Lower leg skin (tissue), 3 donors: ENCODE data around the gene DPYSL5.

ENCODE experiments used
- POLR2A ChIP-seq, 2 donors: fragments of 450-650 bp; IDR thresholded peaks; one replicate each; pipeline ENCODE4 v1.6.1; 2016 to 2017; ENCODE audit warnings: antibody characterized with exemption in 2 of 2, mild to moderate bottlenecking in 1 of 2, moderate library complexity in 1 of 2
- TF ChIP-seq, protein P1 (sequence below), 3 donors: fragments of 450-650 bp; IDR thresholded peaks; one replicate each; pipeline ENCODE4 v1.5.1; 2016; ENCODE audit warnings: antibody characterized with exemption in 3 of 3, mild to moderate bottlenecking in 3 of 3, moderate library complexity in 2 of 3

DNA sequence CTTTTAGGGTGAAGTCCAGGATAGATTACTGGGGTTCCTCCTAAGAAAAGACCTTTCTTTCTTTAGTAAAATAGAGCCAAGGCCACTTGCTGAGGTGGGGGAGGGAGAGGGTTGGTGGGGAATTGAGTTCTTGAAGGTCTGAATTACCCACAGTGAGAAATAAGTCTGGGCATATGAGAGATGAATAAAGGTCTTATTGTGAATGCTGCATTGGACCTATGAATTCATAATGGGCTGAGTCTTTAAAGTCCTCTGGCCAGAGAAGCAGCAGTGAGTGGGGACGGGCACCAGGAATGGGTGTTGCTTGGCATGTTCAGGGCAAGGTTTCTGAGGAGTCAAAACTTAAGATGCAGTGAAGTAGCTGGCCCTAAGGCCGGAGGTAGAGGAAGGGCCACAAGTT lies 133.0 kb downstream of the DPYSL5 start:
- TF ChIP-seq, protein P1, sequence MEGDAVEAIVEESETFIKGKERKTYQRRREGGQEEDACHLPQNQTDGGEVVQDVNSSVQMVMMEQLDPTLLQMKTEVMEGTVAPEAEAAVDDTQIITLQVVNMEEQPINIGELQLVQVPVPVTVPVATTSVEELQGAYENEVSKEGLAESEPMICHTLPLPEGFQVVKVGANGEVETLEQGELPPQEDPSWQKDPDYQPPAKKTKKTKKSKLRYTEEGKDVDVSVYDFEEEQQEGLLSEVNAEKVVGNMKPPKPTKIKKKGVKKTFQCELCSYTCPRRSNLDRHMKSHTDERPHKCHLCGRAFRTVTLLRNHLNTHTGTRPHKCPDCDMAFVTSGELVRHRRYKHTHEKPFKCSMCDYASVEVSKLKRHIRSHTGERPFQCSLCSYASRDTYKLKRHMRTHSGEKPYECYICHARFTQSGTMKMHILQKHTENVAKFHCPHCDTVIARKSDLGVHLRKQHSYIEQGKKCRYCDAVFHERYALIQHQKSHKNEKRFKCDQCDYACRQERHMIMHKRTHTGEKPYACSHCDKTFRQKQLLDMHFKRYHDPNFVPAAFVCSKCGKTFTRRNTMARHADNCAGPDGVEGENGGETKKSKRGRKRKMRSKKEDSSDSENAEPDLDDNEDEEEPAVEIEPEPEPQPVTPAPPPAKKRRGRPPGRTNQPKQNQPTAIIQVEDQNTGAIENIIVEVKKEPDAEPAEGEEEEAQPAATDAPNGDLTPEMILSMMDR (IDR thresholded peaks at IDR 0.05): no peak
- no peak for TF ChIP-seq POLR2A (IDR thresholded peaks at IDR 0.05)
